ENCODE measurements around the gene AGMO. TPM values are rescaled to one million over a fixed set of nuclear protein-coding genes. Genes with fewer than 3 reads are reported as not detected.
A peak's percentile ranks its signal among the peaks of the same experiment; 100 is the strongest.

AGMO gene
- total RNA-seq, 1 donor from 2014 or later: not detected

GRCh38 chr7:15199482-15199881 is 362.3 kb downstream of the AGMO start:
- no peak for DNase-seq (ENCODE audit: low spot score)
- H3K4me1 Mint-ChIP-seq (ENCODE audit: unreplicated experiment): no peaks in the 10 kb centered on the region
- H3K36me3 Mint-ChIP-seq (ENCODE audit: low read depth, unreplicated experiment): no peaks in the 10 kb centered on the region
- no peaks in the 10 kb centered on the region for H3K9me3 Mint-ChIP-seq (ENCODE audit: unreplicated experiment)
- peak; percentile 26 for TF ChIP-seq CTCF (IDR thresholded peaks at IDR 0.05; ENCODE audit: unreplicated experiment)
- H3K4me3 Mint-ChIP-seq (ENCODE audit: unreplicated experiment): no peak overlapping the region
- no peaks in the 10 kb centered on the region for H3K27me3 Mint-ChIP-seq (ENCODE audit: unreplicated experiment)
- H3K27ac Mint-ChIP-seq (ENCODE audit: unreplicated experiment): no peak overlapping the region

DNA sequence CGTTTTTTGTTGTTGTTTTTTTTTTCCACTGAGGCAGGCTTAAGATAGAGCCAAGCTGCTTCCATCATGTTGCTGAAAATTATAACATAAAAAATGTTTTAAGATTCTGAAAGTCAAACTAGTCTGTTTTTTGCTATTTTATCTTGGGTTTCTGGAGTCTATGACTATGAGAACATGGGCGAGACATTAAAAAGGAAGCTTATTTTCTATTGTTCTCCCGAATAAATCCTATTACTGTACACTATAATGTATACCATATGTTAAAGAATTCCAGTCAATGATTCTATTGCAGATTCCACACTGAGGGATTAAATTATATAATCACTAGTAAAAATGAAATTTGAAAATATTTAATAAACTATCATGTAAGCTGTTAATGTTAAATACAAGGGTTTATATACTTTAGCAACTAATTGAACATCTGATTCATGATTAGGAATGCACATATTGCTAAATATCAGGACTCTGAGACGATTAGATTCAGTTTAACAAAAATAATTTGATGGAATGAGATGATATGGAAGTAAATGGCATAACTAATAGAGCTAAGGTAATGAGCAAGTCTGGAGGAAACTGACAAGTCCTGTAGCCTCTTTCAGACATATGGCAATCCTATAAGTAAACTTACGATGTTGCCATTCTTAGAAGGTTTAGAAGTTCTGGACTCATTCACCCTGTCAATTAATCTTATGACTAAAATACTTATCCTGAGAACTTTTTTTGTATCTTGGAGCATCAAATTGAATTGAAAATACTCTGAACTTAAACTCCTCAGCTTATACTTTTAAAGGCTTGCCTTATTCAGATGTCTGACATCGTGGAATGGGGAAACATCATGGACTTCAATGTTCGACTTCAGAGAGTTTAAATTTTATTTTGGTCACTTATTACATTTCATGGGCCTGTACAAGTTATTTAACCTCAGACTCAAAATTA is 364.5 kb downstream of the AGMO start:
- no peak for DNase-seq (ENCODE audit: low spot score)
- H3K9me3 Mint-ChIP-seq (ENCODE audit: unreplicated experiment): no peaks in the 10 kb centered on the region
- TF ChIP-seq CTCF (IDR thresholded peaks at IDR 0.05; ENCODE audit: unreplicated experiment): no peak
- no peaks in the 10 kb centered on the region for H3K4me1 Mint-ChIP-seq (ENCODE audit: unreplicated experiment)
- H3K4me3 Mint-ChIP-seq (ENCODE audit: unreplicated experiment): no peak overlapping the region
- H3K27ac Mint-ChIP-seq (ENCODE audit: unreplicated experiment): no peak overlapping the region
- H3K27me3 Mint-ChIP-seq (ENCODE audit: unreplicated experiment): no peaks in the 10 kb centered on the region
- H3K36me3 Mint-ChIP-seq (ENCODE audit: low read depth, unreplicated experiment): no peaks in the 10 kb centered on the region

DNA sequence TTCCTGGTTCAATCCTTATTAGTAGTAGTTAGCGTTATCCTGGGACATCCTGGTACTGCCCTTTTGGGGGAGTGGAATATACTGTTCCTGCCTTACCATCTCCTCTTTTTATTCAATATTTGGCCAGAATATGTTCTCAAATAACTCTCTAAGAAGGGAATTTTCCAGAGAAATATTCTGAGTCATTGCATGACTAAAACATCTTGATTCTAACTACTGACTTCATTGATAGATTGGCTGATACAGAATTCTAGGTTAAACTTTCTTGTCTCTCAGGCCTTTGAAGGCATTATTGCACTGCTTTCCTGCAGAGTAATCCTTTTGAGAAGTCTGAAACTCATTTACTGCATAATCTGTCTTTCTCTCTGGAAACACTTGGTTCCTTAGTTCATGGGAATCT is 383.8 kb downstream of the AGMO start:
- no peak for DNase-seq (ENCODE audit: low spot score)
- Mint-ChIP-seq H3K4me1 (ENCODE audit: unreplicated experiment) (no peaks in the 10 kb centered on the region), H3K27ac (ENCODE audit: unreplicated experiment) (no peak overlapping the region), H3K27me3 (ENCODE audit: unreplicated experiment) (no peaks in the 10 kb centered on the region), H3K36me3 (ENCODE audit: low read depth, unreplicated experiment) (no peaks in the 10 kb centered on the region), H3K9me3 (ENCODE audit: unreplicated experiment) (no peaks in the 10 kb centered on the region), H3K4me3 (ENCODE audit: unreplicated experiment) (no peak overlapping the region)
- TF ChIP-seq CTCF (IDR thresholded peaks at IDR 0.05; ENCODE audit: unreplicated experiment): no peak

- Mint-ChIP-seq H3K27ac (ENCODE audit: unreplicated experiment) (no peak overlapping the region), H3K4me3 (ENCODE audit: unreplicated experiment) (no peak overlapping the region), H3K4me1 (ENCODE audit: unreplicated experiment) (no peaks in the 10 kb centered on the region), H3K36me3 (ENCODE audit: low read depth, unreplicated experiment) (no peaks in the 10 kb centered on the region), H3K9me3 (ENCODE audit: unreplicated experiment) (no peaks in the 10 kb centered on the region), H3K27me3 (ENCODE audit: unreplicated experiment) (no peaks in the 10 kb centered on the region)
- no peak for DNase-seq (ENCODE audit: low spot score)
- TF ChIP-seq CTCF (IDR thresholded peaks at IDR 0.05; ENCODE audit: unreplicated experiment): no peak
Measured at GRCh38 chr7:15176089-15176488, 385.7 kb downstream of the AGMO start.

GRCh38 chr7:15175152-15175551 is 386.7 kb downstream of the AGMO start:
- no peak for TF ChIP-seq CTCF (IDR thresholded peaks at IDR 0.05; ENCODE audit: unreplicated experiment)
- no peaks in the 10 kb centered on the region for H3K9me3 Mint-ChIP-seq (ENCODE audit: unreplicated experiment)
- no peaks in the 10 kb centered on the region for H3K27me3 Mint-ChIP-seq (ENCODE audit: unreplicated experiment)
- no peaks in the 10 kb centered on the region for H3K4me1 Mint-ChIP-seq (ENCODE audit: unreplicated experiment)
- H3K4me3 Mint-ChIP-seq (ENCODE audit: unreplicated experiment): no peak overlapping the region
- H3K27ac Mint-ChIP-seq (ENCODE audit: unreplicated experiment): no peak overlapping the region
- no peaks in the 10 kb centered on the region for H3K36me3 Mint-ChIP-seq (ENCODE audit: low read depth, unreplicated experiment)
- DNase-seq (ENCODE audit: low spot score): no peak
